T-helper 2 cell (primary cell): ENCODE data around the gene RPP25.
A peak's percentile ranks its signal among the peaks of the same experiment; 100 is the strongest.

Experiments used
- DNase-seq, 5 experiments: peaks; one replicate each; pipeline versions ENCODE4 v3.0.0 to v3.0.0-alpha.2; 2012 to 2022

RPP25 gene

GRCh38 chr15:74913041-74913440, 43.5 kb downstream of the RPP25 start:
- DNase-seq, result no peak

GRCh38 chr15:74908635-74909034, 47.9 kb downstream of the RPP25 start:
- no peak for DNase-seq

GRCh38 chr15:74907163-74907870, 49.3 kb downstream of the RPP25 start:
- DNase-seq, result no peak

- peak; percentile 51 to 74 (median 63) for DNase-seq
These were observed 50.0 kb downstream of the RPP25 start, which contains the start of gene FAM219B for GRCh38 chr15:74906450-74907162. Gene FAM219B, minus strand, starts transcription at chr15:74906851. Its CDS starts 51 bp downstream, at chr15:74906800.

- peak in 2 of 5 experiments; percentile 8 to 37 for DNase-seq
These were observed 50.5 kb downstream of the RPP25 start for GRCh38 chr15:74906067-74906449.
